ENCODE results near the gene MAD1L1. TPM values are rescaled to one million over a fixed set of nuclear protein-coding genes. Genes with fewer than 3 reads are reported as not detected.

Gene MAD1L1
- total RNA-seq, 3 donors from 2014 or later: 25.3 to 31.2 (median 26.2) TPM

DNA sequence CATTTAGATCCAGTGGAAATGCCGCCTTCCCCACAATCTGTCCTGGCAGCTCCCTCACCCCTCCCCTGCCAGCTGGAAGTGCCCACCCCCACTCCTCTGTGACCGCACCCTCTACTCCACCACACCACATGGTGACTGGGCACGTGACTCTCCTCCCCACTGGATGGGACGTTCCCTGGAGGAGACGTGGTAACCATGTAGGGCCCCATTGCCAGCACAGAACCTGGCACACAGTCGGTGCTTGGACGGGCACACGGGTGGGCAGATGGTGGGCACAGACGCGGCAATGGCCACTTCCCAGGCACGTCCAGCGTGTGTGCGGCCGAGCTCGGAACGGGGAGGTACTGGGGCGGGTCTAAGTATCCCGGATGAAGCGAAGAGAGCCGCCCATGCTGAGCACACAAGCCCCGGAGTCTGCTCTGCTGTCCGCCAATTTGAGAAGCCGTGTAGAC is 245.6 kb downstream of the MAD1L1 start:
- H3K4me3 ChIP-seq: no peak overlapping the region
- intact Hi-C loops (cut with DNase I, micrococcal nuclease): no loop called here
- no peaks in the 10 kb centered on the region for H3K36me3 ChIP-seq (ENCODE audit: low read depth)
- H3K9me3 ChIP-seq: no peaks in the 10 kb centered on the region
- H3K4me1 ChIP-seq (ENCODE audit: low read depth): no peaks in the 10 kb centered on the region
- TF ChIP-seq CTCF (IDR thresholded peaks at IDR 0.05): no peak
- ATAC-seq: no peak
- DNase-seq: peak in 2 of 3 donors; percentile 6 to 44

- DNase-seq (peak in 2 of 3 donors; percentile 14 to 47), ATAC-seq (no peak)
- no peaks in the 10 kb centered on the region for H3K4me1 ChIP-seq (ENCODE audit: low read depth)
- no peaks in the 10 kb centered on the region for H3K36me3 ChIP-seq (ENCODE audit: low read depth)
- TF ChIP-seq CTCF (IDR thresholded peaks at IDR 0.05): no peak
- H3K9me3 ChIP-seq: no peaks in the 10 kb centered on the region
- no peak overlapping the region for H3K4me3 ChIP-seq
- intact Hi-C loops (cut with DNase I, micrococcal nuclease): no loop called here
These were observed 246.2 kb downstream of the MAD1L1 start for GRCh38 chr7:1986366-1987083.

DNA sequence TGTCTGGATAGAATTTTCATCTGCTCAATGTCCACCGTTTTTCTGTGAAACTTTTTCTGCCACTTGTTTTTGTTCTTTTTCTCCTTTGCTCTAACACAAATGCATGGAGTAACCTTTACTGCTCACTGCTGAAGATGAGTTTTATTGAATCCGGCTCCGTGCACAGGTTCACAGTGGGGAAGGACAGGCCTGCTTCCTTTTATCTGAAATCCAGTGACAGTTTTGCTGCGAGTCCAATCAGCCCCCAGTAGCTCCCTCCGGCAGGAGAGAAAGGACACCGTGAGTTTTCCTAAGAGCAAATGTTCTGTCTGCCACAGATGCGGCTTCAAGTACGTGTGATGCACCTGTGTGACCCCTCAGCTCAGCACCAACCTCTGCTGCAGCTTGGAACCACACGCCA is 246.8 kb downstream of the MAD1L1 start:
- DNase-seq: no peak

GRCh38 chr7:1985042-1985441 is 247.7 kb downstream of the MAD1L1 start:
- no peaks in the 10 kb centered on the region for H3K4me1 ChIP-seq (ENCODE audit: low read depth)
- intact Hi-C loops (cut with DNase I, micrococcal nuclease): no loop called here
- H3K36me3 ChIP-seq (ENCODE audit: low read depth): no peaks in the 10 kb centered on the region
- H3K4me3 ChIP-seq: no peak overlapping the region
- no peak for TF ChIP-seq CTCF (IDR thresholded peaks at IDR 0.05)
- ATAC-seq (no peak), DNase-seq (peak in 2 of 3 donors; percentile 11 to 36)
- no peaks in the 10 kb centered on the region for H3K9me3 ChIP-seq

More for the DNA sequence above, 246.8 kb downstream of the MAD1L1 start:
- H3K9me3 ChIP-seq: no peaks in the 10 kb centered on the region
- no peaks in the 10 kb centered on the region for H3K4me1 ChIP-seq (ENCODE audit: low read depth)
- intact Hi-C loops (cut with DNase I, micrococcal nuclease): no loop called here
- TF ChIP-seq CTCF (IDR thresholded peaks at IDR 0.05): no peak
- no peak overlapping the region for H3K4me3 ChIP-seq
- H3K36me3 ChIP-seq (ENCODE audit: low read depth): no peaks in the 10 kb centered on the region
- no peak for ATAC-seq

- no peak for TF ChIP-seq CTCF (IDR thresholded peaks at IDR 0.05)
- Histone ChIP-seq H3K36me3 (ENCODE audit: low read depth) (no peaks in the 10 kb centered on the region), H3K9me3 (no peaks in the 10 kb centered on the region), H3K4me3 (no peak overlapping the region), H3K4me1 (ENCODE audit: low read depth) (no peaks in the 10 kb centered on the region)
- ATAC-seq (no peak), DNase-seq (no peak)
- intact Hi-C loops (cut with DNase I, micrococcal nuclease): no loop called here
These were observed 250.9 kb downstream of the MAD1L1 start for GRCh38 chr7:1981878-1982230.
